Activated CD4-positive, CD25-positive, alpha-beta regulatory T cell treated with anti-CD3 and anti-CD28 coated beads, Interleukin-2, amount 50 U/mL, for 16 hours (primary cell): Measurements from ENCODE around the gene GPC2.

ENCODE experiments used
- DNase-seq: peaks from one replicate; pipeline ENCODE4 v3.0.0-alpha.2; 2020; ENCODE audit warnings: low read depth, low spot score

Gene GPC2

GRCh38 chr7:100122067-100122466 is 55.1 kb downstream of the GPC2 start:
- no peak for DNase-seq

- no peak for DNase-seq
These were observed 56.5 kb downstream of the GPC2 start for GRCh38 chr7:100120733-100121036.

- peak; percentile 45 for DNase-seq
These were observed 57.0 kb downstream of the GPC2 start for GRCh38 chr7:100119970-100120732.
